Panc1 (cell line): ENCODE data around the gene ELP5. TPM values are rescaled to one million over a fixed set of nuclear protein-coding genes. Genes with fewer than 3 reads are reported as not detected.

Experiments used
- ATAC-seq: fragments of 200-7000 bp; cut with Tn5 transposase; 2 replicates; pipeline ENCODE4 v1.9.1; 2020; ENCODE audit warnings: mild to moderate bottlenecking, moderate library complexity
- BruUV-seq: library from RNA; stranded (reverse); fragments of 400-500 nt; replicated peaks from 2 replicates; lab custom pipeline; 2021; lab: Mats Ljungman, UMichigan
- CTCF ChIA-PET: fragments of 300-600 bp; sonication (Branson Sonifier 250); formaldehyde crosslinking; loops from one replicate; lab custom pipeline; 2022; ENCODE audit warnings: antibody characterized with exemption; lab: Charles Lee
- POLR2A ChIA-PET: fragments of 300-600 bp; sonication (Branson Sonifier 250); formaldehyde crosslinking; loops from one replicate; lab custom pipeline; 2022; ENCODE audit warnings: antibody characterized with exemption; lab: Charles Lee
- DNase-seq: peaks from one replicate; pipeline ENCODE4 v3.0.0-alpha.2; 2010; ENCODE audit warnings: low read depth, low spot score
- H3K27ac ChIP-seq: 2 replicates; pipeline ENCODE4 v1.5.1; 2011; ENCODE audit warnings: mild to moderate bottlenecking, low read length, inconsistent platforms
- H3K27me3 ChIP-seq: fragments of 200-500 bp; sonication (Bioruptor generic); 2 replicates; pipeline ENCODE4 v1.6.0; 2014; ENCODE audit warnings: low read length, inconsistent platforms; ENCODE audit not compliant: control insufficient read depth, insufficient read depth
- H3K36me3 ChIP-seq: fragments of 200-500 bp; sonication (Bioruptor generic); 2 replicates; pipeline ENCODE4 v1.5.1; 2014; ENCODE audit warnings: inconsistent platforms, mild to moderate bottlenecking, low read length, moderate library complexity; ENCODE audit not compliant: control insufficient read depth, insufficient read depth
- H3K4me1 ChIP-seq: 2 replicates; pipeline ENCODE4 v1.5.1; 2011; ENCODE audit warnings: inconsistent platforms, mild to moderate bottlenecking, low read length, moderate library complexity; ENCODE audit not compliant: control insufficient read depth, insufficient read depth
- H3K4me3 ChIP-seq, 2 experiments: 2 replicates each; pipeline ENCODE4 v1.5.1; 2011 to 2012; ENCODE audit warnings: low read depth in 2 of 2, low read length in 2 of 2, mild to moderate bottlenecking in 2 of 2, inconsistent platforms in 1 of 2, moderate library complexity in 1 of 2
- H3K9me3 ChIP-seq: fragments of 200-500 bp; sonication (Bioruptor generic); 2 replicates; pipeline ENCODE4 v1.5.1; 2014; ENCODE audit warnings: low read depth, mild to moderate bottlenecking, inconsistent platforms, low read length, moderate library complexity; ENCODE audit not compliant: control insufficient read depth, insufficient read depth
- POLR2AphosphoS5 ChIP-seq: IDR thresholded peaks from 2 replicates; pipeline ENCODE4 v1.6.1; 2012; ENCODE audit warnings: mild to moderate bottlenecking, low read depth, low read length, moderate library complexity
- REST ChIP-seq, 2 experiments: IDR thresholded peaks; 2 replicates each; pipeline ENCODE4 v1.6.1; 2011 to 2012; ENCODE audit warnings: low read depth in 2 of 2, control low read depth in 1 of 2, low read length in 1 of 2, mild to moderate bottlenecking in 1 of 2, moderate library complexity in 1 of 2; ENCODE audit not compliant: insufficient read depth in 1 of 2
- SIN3A ChIP-seq: IDR thresholded peaks from 2 replicates; pipeline ENCODE4 v1.6.1; 2012; ENCODE audit warnings: low read depth, mild to moderate bottlenecking, low read length, moderate library complexity, borderline replicate concordance; ENCODE audit not compliant: insufficient read depth
- TCF7L2 ChIP-seq: IDR thresholded peaks from 2 replicates; pipeline ENCODE4 v1.6.1; 2011; ENCODE audit warnings: mild to moderate bottlenecking, low read depth, low read length, inconsistent platforms
- in situ Hi-C: cut with HindIII; loops from 2 replicates; pipeline ENCODE4 v1.10.0; 2016; ENCODE audit warnings: low sequenced_read_pairs, low pct_unique_long_range_greater_than_20kb
- intact Hi-C: fragments of 100-400 bp; cut with micrococcal nuclease; formaldehyde crosslinking; loops from one replicate; pipeline ENCODE4 v1.10.0; 2022; ENCODE audit not compliant: unreplicated experiment
- total RNA-seq: library from RNA; stranded (reverse); gene quantifications from one replicate; pipeline ENCODE4 v1.2.1, GENCODE V29; 2021; ENCODE audit not compliant: unreplicated experiment
- TF ChIP-seq, protein P1 (sequence below): fragments of 450-650 bp; IDR thresholded peaks from 2 replicates; pipeline ENCODE4 v1.5.1; 2017; ENCODE audit warnings: mild to moderate bottlenecking

Gene ELP5
- total RNA-seq, 1 experiment from 2014 or later: 89.5 TPM

GRCh38 chr17:7219812-7220592 lies 32.0 kb upstream of the ELP5 start, which contains the start of the genes ACADVL and DLG4:
ACADVL (plus strand) TSS chr17:7219938; CDS start chr17:7219985, 47 bp downstream.
DLG4 (minus strand) TSS chr17:7219836.
- Histone ChIP-seq H3K4me3 (peak within 1 kb of the TSS; percentile 73 to 78), H3K27ac (peak within 1 kb of the TSS; percentile 95), H3K27me3 (no peaks in the 10 kb centered on the region), H3K36me3 (peaks cover 5% of the 10 kb centered on the region; the same call in 1 of the 2 replicates), H3K9me3 (no peaks in the 10 kb centered on the region), H3K4me1 (peaks cover 57% of the 10 kb centered on the region)
- BruUV-seq: no TSS peak
- peak; percentile 70; the same call in 1 of the 2 replicates for TF ChIP-seq SIN3A
- TF ChIP-seq REST (IDR thresholded peaks at IDR 0.05; ENCODE audit: insufficient read depth in 1 of 2, low read depth in 2 of 2, low read length in 1 of 2): no peak
- ATAC-seq (peak; percentile 73), DNase-seq (no peak)
- in situ Hi-C loops (no loop called here), intact Hi-C loops (no loop called here)
- POLR2A ChIA-PET: interaction anchor here (0.6 kb wide), 2 partner anchors 36 to 102 kb away, joined by 3 read pairs; no protein-coding TSS in a partner anchor
- CTCF ChIA-PET: interaction anchor here (0.6 to 1.2 kb wide), 3 partner anchors 77 to 174 kb away, joined by 3 to 4 read pairs (median 4); no protein-coding TSS in a partner anchor

GRCh38 chr17:7220593-7221277 lies 31.3 kb upstream of the ELP5 start:
- TF ChIP-seq REST (IDR thresholded peaks at IDR 0.05; ENCODE audit: insufficient read depth in 1 of 2, low read depth in 2 of 2, low read length in 1 of 2): no peak
- no peak; the same call in 1 of the 2 replicates for TF ChIP-seq TCF7L2
- TF ChIP-seq POLR2AphosphoS5: peak; percentile 79
- TF ChIP-seq, protein P1, sequence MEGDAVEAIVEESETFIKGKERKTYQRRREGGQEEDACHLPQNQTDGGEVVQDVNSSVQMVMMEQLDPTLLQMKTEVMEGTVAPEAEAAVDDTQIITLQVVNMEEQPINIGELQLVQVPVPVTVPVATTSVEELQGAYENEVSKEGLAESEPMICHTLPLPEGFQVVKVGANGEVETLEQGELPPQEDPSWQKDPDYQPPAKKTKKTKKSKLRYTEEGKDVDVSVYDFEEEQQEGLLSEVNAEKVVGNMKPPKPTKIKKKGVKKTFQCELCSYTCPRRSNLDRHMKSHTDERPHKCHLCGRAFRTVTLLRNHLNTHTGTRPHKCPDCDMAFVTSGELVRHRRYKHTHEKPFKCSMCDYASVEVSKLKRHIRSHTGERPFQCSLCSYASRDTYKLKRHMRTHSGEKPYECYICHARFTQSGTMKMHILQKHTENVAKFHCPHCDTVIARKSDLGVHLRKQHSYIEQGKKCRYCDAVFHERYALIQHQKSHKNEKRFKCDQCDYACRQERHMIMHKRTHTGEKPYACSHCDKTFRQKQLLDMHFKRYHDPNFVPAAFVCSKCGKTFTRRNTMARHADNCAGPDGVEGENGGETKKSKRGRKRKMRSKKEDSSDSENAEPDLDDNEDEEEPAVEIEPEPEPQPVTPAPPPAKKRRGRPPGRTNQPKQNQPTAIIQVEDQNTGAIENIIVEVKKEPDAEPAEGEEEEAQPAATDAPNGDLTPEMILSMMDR: peak; percentile 83; the same call in 1 of the 2 replicates
- no peak for TF ChIP-seq SIN3A

More at GRCh38 chr17:7220593-7221277, 31.3 kb upstream of the ELP5 start:
- no peaks in the 10 kb centered on the region for H3K9me3 ChIP-seq
- H3K27ac ChIP-seq: peak overlapping the region; percentile 95
- ChIA-PET CTCF (interaction anchor here (0.5 to 1.2 kb wide), 4 partner anchors 16 to 175 kb away, joined by 3 to 4 read pairs (median 4); no protein-coding TSS in a partner anchor), POLR2A (interaction anchor here (0.6 kb wide), 1 partner anchor 37 kb away, joined by 3 read pairs; no protein-coding TSS in a partner anchor)
- peak; percentile 47 for ATAC-seq
- BruUV-seq: no TSS peak
- in situ Hi-C loops: no loop called here
- DNase-seq: no peak
- H3K4me3 ChIP-seq: peak overlapping the region; percentile 73 to 78
- H3K4me1 ChIP-seq: peaks cover 65% of the 10 kb centered on the region
- intact Hi-C loops: no loop called here
- no peaks in the 10 kb centered on the region for H3K27me3 ChIP-seq
- peaks cover 5% of the 10 kb centered on the region; the same call in 1 of the 2 replicates for H3K36me3 ChIP-seq
